HG03064 (cell line): Measurements from ENCODE around the gene RASL11B.
"Not testable (repeated sequence)": the region's sequence is repeated elsewhere in the genome, so short reads cannot be mapped to it uniquely, and the experiment has no call there.

ENCODE experiments used
- ATAC-seq: cut with Tn5 transposase; IDR thresholded peaks from one replicate; pipeline ENCODE4 v1.9.1; 2021; ENCODE audit warnings: low read depth; ENCODE audit not compliant: unreplicated experiment

The RASL11B gene, protein sequence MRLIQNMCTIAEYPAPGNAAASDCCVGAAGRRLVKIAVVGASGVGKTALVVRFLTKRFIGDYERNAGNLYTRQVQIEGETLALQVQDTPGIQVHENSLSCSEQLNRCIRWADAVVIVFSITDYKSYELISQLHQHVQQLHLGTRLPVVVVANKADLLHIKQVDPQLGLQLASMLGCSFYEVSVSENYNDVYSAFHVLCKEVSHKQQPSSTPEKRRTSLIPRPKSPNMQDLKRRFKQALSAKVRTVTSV

DNA sequence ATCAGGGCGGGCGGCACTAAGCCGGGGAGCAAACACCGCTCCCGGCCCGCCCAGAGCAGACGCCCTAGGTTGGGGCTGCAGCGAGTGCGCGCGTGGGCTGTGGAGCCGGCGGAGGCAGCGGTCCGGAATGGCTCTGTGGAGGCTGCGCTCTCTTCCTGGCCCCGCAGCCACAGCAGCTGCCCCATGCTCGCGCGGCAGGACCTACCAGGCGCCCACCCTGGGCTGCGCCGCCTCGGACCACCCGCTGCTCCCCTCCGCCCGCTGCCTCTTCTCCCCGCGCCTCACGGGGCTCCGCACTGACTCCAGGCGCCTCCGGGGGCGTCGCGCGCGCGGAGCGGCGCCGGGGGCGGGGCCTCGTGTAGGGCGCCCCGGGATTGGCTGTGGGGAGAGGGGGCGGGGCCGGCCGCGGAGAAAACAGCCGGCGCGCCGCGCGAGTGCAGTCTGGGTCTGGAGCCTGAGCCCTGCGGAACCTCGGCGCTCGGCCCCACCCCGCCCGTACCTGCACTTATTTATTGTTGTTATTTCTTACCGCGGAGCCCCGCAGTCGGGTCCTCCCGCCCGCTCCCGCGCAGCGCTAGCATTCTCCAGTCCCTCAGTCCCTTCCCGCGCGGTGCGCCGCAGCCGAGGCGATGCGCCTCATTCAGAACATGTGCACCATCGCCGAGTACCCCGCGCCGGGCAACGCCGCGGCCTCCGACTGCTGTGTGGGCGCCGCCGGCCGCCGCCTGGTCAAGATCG is at the start of gene RASL11B:
TSS of gene RASL11B (plus strand) at position 439 of the 738 bp plus-strand sequence. CDS start at position 630, 191 bp downstream.
- ATAC-seq: peak; percentile 99

DNA sequence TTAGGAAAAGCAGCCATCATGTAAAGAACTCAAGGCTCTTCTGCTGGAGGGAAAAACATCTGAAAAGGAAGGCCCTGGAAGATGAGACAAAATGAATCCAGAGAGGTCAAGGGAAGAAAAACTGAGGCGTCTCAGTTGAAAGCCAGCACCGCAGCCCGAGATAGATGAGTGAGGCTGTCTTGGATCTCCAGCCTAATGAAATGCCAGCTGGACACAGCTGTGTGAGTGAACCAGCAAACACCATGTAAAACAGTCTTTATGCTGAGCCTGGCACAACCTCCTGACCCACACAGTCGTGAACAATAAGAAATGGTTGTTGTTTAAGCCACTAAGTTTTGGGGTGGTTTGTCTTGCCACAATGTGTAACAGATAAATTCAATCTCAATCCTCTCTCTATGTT is 48.6 kb upstream of the RASL11B start:
- ATAC-seq: no peak

DNA sequence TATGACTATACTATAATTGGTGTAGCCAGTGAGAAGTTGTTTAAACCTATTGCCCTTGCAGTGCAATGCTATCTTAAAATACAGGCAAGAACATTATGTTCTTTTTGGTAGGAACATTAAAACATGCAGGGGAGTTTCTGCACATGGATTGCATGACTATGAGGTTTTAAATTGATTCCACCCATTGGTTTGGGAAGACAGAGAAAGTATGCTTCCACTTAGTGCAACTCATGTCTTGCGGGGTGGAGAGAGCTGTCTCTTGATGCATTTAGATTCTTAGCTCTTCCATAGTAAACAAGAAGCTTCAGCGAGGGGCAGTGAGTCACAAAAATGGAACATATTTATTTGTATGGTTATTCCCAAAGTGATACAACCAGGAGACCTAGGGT is 39.5 kb upstream of the RASL11B start:
- no peak for ATAC-seq

DNA sequence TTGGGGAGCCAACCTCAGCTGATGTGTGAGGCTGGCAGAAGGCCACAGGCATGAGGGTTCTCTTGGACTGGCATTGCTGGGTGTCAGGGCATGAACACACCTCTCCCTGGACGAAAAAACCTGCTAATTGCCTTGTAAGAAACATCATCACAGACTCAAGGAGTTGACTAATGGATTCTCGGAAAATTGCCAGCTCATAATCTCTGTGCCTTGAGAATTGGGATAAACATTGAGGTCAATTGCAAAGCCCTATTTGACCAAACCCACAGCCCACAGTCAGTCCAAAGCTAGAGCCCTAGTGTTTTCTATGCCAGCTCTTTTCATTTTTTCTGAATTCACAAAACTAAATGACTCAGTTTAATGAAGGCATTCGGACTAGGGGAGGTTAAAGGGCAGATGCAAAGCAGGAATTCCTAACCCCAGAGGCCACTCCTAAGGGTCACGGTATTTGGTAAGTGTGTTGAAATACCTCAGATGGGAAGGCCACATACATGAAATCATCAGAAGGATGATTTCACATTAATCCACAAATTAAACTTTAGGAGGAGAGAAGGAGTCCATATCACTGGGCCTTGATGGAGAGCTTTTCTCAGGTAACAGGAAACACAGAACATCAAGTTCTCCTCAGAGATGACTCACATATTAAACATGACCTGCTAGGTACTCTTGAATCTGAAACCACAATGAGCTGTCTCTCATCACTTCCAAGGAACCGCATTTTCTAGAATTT is 39.0 kb upstream of the RASL11B start:
- ATAC-seq: no peak

DNA sequence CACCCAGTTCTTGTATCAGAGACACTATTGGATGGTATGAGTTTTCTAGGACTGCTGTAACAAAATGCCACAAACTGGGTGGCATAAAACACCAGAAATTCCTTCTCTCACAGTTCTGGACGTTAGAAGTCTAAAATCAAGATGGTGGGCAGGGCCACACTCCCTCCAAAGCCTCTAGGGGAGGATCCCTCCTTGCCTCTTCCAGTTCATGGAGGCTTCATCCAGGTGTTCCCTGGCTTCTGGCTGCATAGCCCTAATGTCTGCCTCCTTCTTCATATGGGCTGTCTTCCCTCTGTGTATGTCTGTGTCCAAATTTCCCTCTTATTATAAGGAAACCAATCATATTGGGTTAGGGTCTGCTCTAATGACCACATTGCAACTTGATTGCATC is 38.4 kb upstream of the RASL11B start:
- ATAC-seq: no peak

DNA sequence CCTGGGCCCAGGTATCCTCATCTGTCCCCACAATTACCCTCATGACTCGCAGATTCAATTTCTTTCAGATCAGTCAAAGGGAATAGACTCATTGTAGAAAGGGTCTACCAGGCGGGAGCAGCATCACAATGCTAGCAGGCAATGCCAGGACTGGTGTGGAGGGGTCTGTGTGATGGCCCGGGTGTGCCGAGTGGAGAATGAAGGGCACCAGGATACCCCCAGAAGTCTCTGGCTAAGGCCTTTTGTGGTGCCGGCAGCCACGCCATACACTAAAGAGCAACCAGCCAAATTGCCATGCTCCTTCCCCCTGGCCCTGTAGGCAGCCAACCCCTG is 37.9 kb upstream of the RASL11B start:
- no peak for ATAC-seq

DNA sequence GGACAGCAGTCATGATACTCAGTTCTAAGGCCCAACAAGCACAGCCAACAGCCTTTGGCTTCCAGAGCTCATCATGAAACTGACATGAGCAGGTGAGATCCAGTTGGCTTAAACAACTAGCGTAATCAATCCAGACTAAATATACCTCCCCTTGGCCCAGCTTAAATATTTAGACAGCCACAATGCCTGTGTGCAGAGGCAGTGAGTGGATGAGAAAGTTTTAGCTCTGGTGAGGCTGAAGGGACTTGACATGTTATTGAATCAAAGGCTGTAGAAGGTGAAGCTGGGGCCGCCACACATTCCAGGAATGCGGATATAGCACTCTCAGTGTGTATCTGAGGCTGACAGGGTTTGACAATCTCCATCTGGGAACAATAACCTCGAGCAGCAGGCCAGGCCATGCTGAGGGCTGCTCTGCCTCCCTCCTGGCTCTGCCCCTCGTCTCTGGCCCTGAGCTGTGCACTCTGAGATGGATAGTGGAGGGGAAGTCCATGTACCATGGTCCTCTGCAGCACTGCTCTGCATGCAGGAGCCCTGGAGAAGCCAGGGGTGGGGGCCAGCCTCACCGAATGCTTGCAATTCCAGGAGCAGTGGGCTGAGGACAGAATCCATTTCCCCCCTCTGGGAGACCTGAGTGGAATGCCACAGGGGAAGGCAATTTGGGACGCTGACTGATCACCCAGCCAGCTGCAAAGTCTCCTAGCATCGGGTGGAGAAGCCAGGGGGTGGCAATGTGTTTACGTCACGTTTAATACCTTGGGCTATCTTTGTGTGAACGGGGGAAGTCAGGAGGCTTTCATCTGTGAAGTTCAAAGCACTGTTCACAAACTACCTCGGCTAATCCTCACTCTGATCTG is 37.3 kb upstream of the RASL11B start:
- ATAC-seq: no peak

DNA sequence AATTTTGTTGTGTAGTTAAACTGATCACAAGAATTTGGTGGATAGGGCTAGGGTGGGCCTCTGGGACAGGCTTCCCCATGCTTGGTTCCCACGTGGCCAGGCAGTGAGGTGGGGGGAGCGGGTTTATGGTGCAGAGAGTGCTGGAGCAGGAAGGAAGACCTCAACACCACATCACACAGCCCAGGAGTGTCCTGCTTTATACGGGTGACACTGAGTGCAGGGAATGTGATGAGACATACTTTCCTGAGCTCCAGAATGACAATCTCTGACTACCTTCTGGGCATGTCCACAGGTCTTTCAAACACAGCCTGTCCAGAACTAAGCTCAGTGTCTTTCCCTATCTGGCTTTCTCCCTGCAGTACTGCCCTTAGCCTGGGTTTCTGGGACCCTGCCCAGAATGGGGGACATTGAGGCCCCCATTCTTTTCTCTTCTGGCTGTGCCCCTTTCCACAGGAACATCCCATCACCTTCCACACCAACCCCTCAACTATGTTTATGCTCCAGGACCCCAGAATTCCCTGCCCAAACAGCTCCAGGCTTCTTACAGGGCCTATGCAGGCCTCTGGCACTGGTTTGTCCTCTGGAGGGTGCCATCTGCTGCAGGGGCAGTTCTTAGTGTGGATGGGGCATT is 36.5 kb upstream of the RASL11B start:
- no peak for ATAC-seq

DNA sequence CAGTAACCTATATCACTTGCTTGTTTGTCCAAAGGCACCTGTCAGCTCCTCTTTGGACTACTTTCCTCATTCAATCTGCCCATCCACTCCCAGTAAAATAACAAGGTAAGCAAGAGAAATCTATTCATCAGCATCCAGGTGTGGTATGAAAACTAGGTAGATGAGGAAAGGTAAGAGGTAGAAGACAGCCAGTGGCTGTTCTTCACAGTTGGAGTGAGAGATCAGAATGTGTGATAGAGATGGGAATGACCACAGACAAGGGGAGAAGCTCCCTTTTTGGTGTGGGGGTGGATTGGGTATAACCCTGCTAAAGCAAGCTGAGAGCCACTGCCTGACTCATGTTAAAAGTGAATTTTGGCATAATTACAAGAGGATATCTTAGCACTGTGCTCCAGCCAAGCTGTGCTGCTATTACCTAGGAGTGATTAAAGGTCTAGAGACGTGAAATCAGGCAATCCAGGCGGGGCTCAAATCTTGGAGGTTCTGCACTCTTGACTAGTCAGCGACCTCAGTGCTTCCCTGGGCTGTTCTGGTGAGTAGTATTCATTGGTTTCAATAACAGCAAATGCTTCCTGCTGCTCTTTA is 28.1 kb upstream of the RASL11B start:
- no peak for ATAC-seq

DNA sequence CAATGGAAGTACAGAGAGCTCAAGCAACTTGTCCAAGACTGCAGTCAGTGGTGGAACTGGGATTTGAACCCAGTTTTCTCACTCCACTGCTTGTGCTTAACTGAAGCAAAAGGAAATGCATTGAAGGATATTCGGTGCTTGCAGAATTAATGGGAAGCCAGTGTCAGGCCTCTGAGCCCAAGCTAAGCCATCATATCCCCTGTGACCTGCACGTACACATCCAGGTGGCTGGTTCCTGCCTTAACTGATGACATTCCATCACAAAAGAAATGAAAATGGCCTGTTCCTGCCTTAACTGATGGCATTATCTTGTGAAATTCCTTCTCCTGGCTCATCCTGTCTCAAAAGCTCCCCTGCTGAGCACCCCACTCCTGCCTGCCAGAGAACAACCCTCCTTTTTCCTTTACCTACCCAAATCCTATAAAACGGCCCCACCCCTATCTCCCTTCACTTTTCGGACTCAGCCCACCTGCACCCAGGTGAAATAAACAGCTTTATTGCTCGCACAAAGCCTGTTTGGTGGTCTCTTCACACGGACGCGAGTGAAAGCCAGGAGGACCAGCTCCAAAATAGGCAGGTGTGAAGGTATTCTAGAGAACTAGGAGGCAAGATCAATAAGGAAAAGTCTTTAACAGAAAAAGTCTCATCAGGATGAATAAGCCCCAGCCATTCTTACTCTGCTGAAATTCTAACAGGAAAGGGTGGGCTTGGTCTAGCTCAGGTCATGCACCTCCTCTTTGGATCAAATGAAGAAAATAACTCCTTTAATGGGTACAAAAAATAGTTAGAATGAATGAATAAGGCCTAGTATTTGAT is 27.3 kb upstream of the RASL11B start:
- ATAC-seq: not testable (repeated sequence)

DNA sequence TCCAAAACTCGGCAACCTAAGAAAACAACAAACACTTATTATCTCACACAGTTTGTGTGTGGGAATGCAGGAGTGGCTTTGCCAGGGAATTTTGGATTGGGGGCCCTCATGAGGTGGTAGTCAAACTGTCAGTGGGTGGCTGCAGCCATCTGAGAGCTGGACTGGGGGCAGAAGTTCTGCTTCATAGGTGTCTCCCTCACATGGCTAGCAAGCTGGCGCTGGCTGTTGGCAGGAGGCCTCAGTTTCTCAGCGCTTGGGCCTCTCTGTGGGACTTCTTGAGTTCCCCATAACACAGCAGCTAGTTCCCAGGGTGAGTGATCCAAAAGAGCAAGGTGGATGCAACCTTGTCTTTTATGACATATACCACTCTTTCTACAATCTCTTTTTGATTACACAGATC is 26.0 kb upstream of the RASL11B start:
- no peak for ATAC-seq

DNA sequence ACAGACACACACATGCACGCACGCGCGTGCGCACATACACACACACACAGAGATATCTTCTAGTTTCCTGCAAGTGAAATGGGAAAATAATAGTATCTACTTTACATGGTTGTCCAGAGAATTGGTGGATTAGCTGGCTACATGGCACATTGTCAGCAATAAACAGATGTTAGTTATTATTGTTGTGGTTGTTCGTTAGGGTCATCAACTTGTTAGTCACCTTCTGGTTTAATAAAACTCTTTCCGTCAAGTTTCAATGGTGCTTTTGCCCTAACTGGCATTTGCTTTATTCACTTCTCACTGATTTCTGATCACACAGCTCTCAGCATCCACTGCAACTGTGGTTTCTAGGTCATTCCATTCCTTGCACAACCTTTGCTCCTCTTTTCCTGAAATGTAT is 25.4 kb upstream of the RASL11B start:
- no peak for ATAC-seq

DNA sequence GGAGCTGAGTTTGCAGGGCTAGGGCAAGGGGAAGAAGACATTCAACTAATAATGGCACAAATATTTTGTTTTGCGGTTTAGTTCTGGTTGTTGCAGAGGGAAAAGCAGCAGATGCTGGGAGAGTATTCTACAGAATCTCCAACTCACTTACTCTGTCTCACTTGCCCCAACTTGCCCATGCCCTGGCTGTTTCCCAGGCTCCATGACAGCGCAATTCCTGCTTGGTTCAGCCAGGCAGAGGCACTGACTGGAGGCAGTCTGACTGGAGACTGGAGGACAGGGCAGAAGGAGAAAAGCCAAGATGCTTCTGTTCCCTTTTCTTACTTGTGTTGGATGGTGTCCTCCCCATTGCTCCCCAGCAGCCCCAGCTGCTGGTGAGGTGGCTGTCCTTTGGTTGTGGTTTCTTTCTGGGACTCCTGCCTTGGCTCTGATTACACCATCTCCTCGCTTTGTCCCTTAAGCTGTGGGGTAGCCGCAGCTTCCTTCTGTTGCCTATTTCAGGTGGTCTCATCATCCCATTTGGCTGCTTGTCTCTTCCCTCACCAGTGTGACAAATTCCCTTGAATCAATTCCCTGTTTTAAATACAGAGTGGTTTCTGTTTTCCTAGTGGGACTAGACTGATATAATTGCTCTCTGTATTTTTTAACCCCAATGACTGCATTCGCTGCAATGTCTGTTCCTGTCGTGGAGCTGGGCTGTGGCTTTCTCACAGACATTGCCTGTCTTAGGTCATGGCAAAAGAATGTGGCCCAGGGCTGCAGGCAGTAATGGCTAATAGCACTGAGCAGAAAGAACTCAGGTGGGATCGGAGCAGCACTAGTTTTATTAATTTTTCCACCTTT is 24.2 kb upstream of the RASL11B start:
- ATAC-seq: no peak

DNA sequence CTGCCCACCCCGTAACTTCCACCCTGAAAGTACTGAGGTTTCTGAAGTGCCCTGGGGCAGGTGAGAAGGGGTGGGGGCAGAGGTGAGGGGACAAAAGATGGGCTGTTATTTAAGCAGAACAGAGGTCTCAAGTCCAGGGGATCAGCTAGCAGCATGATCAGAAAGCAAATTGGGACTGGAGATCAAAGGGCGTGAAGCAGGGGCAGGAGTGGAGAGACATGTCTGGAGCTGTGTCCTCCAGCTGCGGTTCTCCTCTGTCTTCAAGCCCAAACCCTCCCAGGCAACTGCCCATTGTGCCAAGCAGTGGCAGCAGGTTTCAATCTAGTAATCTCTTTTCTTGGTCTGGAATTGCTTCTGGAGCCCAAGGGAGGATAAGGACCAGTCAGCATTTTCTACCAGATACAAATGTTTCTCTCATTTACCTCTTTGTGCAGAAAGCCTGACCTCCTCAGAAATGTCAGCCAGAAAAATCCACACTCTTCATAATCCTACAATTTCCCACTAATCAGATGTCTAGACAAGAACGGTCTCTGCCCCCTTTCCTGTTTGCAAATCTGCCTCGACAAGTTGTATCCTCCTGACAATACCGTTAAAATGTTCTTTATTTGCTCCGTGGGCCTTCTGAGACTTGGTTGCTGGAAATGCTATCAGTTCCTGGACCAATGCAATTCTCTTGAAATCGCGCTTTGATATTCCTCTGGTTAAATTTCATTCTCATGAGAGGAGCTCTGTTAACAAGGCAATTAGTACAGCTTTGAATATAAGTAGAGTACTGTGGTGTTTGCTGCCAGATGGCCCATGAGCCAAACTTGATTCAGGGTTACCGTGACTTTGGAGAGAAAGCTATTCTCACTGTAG is 23.2 kb upstream of the RASL11B start:
- ATAC-seq: no peak

DNA sequence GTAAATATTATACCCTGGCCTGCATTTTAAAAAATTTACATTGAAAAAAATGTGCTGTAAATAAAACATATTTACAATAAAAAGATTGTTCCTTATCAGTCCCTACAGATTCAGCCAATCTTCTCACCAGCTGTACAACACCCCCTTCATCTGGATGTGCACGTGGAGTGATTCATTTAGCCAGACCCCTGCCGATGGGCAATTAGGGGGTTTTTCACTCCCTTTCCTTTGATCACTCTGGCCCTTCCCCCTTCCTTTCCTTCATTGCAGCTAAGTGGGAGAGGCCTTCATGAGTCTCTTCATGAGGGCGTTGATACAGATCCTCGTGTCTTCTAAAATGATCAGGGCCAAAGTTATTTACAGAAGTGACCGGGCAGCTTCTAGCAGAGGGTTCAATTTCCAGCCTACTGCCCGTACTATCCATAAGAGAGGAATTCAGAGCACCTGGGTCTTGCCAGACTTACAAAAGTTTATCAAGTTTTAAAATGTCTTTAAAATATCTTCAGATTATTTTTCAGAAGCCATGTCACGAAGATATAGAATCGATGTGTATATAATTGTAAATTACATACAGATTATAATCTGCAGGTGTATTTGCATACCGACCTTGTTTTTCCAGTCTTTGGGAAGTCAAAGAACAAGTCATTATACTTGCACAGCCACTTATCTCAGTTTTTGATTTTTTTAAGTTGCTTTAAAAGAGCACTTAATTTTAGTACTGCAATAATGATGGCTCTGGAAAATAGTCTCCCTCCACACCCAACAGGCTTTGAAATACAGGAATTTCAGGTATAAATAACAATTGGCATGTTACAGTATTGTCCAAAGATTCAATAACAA is 21.4 kb upstream of the RASL11B start:
- ATAC-seq: no peak

DNA sequence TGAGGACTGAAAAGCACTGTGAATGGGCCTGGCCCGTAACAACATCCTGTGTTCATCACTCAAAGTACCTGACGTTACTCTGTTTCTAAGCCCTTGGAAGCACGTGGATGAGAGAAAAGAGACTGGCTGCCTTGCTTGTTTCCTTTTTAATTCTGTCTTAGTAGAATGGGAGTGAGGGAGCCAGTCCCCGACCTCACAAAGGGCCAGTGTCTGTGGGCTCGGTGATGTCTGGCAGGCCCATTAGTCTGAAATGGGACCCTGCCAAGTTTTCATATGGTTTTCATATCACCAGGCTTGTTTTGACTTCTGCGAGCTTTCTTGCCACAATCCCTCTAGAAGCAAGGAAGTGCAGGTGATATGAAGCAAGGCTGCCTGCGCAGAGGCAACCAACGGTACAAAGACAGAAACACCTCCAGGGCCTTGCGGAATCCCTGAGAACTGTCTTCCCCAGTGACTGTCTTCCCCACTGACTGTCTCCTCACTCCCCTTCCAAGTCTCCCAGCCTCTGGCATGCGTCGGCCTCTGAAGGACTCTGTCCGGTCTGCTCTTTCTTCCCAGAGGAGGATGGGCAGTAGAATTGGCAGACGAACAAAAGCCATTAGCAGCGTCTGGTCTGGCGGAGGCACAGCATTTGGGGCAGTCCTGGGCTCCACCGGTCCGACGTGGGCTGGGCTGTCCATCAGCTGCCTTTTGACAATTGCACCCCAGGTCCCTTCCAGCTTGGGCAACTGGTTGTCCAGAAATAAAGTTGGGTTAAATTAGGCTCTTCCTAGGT is 20.2 kb upstream of the RASL11B start:
- no peak for ATAC-seq
